CD4-positive, alpha-beta T cell treated with Interleukin-2 at 100 ng/mL for 4 hours (primary cell): ENCODE results near the gene CCDC34.
"Not testable (repeated sequence)": the region's sequence is repeated elsewhere in the genome, so short reads cannot be mapped to it uniquely, and the experiment has no call there.

Experiments
- DNase-seq: peaks from one replicate; pipeline ENCODE4 v3.0.0-alpha.2; 2020; ENCODE audit warnings: low spot score

The CCDC34 gene

GRCh38 chr11:27361649-27362431, 1.2 kb downstream of the CCDC34 start:
- DNase-seq = no peak

GRCh38 chr11:27358296-27358695, 4.7 kb downstream of the CCDC34 start:
- DNase-seq = no peak

- no peak for DNase-seq
These were observed 5.8 kb downstream of the CCDC34 start for GRCh38 chr11:27357250-27357649.

GRCh38 chr11:27356624-27357222, 6.3 kb downstream of the CCDC34 start:
- DNase-seq = no peak

- DNase-seq = no peak
These were observed 7.4 kb downstream of the CCDC34 start for GRCh38 chr11:27355575-27356104.

GRCh38 chr11:27354359-27354965, 8.6 kb downstream of the CCDC34 start:
- DNase-seq = no peak

- no peak for DNase-seq
These were observed 9.2 kb downstream of the CCDC34 start for GRCh38 chr11:27353593-27354358.

- no peak for DNase-seq
These were observed 10.2 kb downstream of the CCDC34 start for GRCh38 chr11:27352781-27353180.

- DNase-seq = no peak
These were observed 12.5 kb downstream of the CCDC34 start for GRCh38 chr11:27350511-27350910.

GRCh38 chr11:27349919-27350318, 13.1 kb downstream of the CCDC34 start:
- no peak for DNase-seq

GRCh38 chr11:27348340-27348873, 14.6 kb downstream of the CCDC34 start:
- no peak for DNase-seq

GRCh38 chr11:27347359-27348339, 15.4 kb downstream of the CCDC34 start:
- DNase-seq = no peak

- DNase-seq = no peak
These were observed 23.1 kb downstream of the CCDC34 start for GRCh38 chr11:27339941-27340340.

- not testable (repeated sequence) for DNase-seq
These were observed 28.3 kb downstream of the CCDC34 start for GRCh38 chr11:27334764-27335163.

- DNase-seq = no peak
These were observed 31.0 kb downstream of the CCDC34 start for GRCh38 chr11:27331981-27332380.

GRCh38 chr11:27330633-27331270, 32.3 kb downstream of the CCDC34 start:
- DNase-seq = no peak

GRCh38 chr11:27329867-27330632, 33.0 kb downstream of the CCDC34 start:
- DNase-seq = no peak

GRCh38 chr11:27328614-27329013, 34.4 kb downstream of the CCDC34 start:
- no peak for DNase-seq

- DNase-seq = not testable (repeated sequence)
These were observed 36.0 kb downstream of the CCDC34 start for GRCh38 chr11:27327064-27327463.
